Measurements from ENCODE around the gene RAB21.
A peak's percentile ranks its signal among the peaks of the same experiment; 100 is the strongest.

The RAB21 gene, protein sequence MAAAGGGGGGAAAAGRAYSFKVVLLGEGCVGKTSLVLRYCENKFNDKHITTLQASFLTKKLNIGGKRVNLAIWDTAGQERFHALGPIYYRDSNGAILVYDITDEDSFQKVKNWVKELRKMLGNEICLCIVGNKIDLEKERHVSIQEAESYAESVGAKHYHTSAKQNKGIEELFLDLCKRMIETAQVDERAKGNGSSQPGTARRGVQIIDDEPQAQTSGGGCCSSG

DNA sequence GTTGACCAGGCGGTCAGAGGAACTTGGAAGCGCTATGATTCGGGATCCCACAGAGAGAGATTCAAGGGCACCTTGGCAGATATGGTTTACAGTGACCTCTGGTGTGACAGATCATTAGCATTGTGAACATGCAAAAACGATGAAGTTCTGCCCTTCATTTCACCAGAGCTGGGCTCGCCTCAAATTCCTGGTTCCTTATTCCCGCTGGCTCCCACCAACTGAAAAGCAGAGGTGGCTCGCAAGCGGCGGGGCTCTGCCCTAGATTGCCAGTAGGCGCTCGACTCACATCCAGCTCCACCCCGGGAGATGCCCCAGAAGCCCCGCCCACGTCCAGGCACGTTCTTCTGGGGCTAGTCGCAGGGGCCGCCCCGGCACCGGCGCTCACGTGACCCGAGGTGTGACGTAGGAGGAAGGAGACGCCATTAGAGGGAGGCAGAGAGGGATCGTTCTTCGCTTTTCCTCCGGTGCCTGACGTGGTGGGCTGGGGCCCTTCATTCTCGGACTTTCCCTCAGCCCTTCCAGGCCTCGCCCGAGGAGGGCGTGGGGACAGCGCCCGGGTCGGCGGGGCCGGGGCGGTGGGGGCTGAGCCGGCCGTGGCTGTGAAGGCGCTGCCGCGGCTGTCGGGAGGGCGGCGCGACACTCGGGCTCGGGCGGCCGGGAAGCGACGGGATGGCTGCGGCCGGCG, at the start of gene RAB21:
RAB21 (plus strand) TSS at position 403 of the 685 bp plus-strand sequence; CDS start at position 670, 267 bp downstream.
- DNase-seq, result peak; percentile 97

DNA sequence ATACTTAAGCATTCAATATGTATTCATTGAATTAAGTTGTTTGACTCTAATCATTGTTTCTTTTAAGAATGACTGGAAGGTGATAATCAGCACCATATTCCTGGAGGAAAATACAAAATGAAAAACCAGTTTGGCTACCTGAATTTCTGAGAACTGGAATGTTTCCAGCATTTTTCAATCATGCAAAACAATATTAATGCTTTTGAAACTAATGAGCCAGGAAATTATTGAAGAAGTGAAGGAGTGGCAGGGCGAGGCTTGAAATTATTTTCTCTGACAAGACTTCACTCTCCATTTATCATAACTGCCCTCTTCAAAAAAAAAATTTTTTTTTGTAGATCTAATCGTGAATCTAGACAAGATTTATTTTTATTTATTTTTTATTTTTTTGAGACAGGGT, 49.7 kb upstream of the RAB21 start:
- no peak for DNase-seq

DNA sequence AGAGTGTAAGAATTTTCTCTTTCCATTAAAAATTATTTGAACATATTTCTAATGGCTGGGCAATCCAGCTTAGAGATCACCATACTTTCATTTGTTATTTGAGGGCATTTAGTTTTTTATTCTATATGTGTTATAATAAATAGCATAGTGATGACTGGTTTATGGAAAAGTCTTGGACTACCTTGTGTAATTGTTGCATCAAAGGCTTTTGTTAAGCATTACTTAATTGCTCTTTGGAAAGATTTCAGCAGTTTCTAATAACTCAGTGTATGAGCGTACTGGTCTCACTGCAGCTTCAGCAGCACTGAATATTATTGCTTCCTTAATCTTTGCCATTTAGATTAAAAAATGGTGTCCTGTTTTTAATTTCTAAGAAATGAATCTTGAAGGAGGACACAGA, 46.0 kb upstream of the RAB21 start:
- no peak for DNase-seq

DNA sequence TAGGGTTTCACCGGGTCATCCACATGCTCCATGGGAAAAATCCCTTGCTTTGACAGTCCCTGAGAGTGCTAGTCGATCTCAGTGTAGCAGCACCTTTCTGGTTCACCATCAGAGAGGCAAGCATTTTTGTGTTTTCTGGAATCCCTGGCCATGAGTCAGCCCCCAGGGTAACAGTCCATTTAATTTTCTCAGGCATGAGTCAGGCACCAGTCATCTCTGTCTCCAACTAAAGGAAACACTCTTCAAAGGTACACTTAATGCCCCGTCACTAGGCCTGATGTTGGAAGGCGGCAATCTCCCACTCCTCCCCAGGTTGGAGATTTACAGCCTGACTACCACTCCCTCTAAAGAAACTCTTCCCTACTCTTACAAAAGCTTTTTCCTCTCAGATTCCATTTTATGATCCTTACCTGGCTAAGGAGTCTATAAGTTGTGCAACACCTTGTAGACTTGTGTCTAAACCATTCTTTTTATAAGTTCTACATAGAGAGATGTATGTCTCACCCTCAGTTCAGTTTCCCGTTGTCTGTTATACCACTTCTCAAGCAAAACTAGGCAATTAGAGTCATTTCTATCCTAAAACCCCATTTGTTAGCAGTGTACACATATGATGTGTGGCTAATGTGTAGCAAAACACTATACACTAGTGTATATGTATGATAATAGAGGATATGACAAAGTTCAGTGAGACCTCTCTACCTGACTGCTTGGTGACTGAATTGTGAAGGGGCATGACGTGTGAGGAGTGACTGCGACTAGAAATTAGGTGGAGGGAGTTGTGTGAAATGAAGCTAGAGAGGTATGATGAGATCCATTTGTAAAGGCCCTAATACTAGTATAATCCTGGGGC, 44.2 kb upstream of the RAB21 start:
- no peak for DNase-seq

DNA sequence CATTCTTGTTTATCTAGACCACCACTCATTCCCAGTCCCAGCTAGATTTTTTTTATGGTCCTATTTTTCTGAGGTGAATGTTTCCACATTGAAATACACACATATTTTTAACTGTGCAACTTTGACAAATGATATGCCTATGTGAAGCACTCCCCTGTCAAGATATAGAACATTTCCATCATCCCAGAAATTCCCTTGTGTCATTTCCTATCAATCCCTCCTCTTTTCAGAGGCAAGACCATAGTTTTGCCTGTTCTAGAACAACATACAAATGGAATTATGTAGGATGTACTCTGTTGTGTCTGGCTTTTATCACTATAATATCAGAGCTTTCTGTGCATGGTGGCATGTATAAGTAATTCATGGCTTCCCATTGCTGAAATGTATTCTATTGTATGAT, 36.1 kb upstream of the RAB21 start:
- no peak for DNase-seq

DNA sequence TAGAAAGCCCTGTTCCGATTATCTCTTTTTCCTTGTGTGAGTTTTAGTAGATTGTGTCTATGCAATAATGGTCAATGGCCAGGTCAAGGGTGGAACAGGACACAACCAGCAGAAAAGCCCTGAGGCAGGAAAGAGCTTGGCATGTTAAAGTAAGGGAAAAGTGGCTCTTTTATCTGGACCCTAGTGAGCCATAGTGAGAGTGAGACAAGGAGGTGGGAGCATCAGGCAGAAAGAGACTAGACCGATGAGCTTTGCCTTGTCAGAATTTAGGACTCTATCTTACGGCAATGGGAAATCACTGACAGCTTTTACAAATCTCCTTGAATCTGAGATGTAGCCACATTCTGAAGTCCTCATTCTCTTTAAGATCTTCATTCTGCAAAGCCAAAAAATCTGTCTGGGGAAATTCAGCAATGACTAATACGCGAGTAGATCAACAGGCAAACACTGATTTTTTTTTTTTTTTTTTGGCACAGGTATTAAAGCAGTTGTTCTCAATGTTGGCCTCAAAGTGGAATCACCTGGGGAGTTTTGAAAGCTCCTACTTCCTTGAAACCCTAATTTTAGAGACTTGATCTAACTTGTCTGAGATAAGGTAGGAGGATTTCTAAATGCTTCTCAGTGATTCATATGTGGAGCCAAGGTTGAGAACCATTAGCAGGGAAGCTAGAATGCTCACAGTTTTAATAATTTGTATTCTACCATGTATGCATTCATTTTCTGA, 34.9 kb upstream of the RAB21 start:
- no peak for DNase-seq

DNA sequence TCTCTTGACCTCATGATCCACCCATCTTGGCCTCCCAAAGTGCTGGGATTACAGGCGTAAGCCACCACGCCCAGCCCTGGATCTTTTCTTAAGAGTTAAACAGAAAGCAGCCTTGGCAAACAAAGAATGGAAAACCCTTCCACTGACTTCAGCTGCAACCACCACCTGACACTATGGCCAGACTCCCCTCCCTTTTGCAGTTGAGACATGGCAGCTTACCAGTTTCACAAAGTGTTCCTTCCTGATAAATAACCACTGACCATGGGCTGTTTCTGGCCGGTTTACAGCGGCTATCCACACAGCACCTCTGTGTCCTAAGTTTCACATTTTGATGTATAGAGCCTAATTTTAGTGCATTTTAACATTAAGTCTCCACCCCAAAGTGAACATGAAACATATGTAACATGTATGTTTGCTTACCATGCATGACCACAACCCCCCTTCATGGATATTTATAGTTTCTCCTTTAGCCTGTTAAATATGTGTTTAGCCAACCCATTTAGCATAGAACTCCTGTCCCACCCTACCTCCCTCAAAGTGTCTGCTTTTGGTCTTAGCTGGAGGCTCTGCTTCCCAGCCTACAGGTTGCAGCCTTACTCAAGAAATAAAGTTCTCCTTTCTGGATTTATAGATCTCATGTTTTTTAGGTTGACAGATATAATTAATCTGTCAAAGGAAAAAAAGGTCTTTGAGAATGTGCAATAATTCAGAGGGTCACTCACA, 32.7 kb upstream of the RAB21 start:
- no peak for DNase-seq

DNA sequence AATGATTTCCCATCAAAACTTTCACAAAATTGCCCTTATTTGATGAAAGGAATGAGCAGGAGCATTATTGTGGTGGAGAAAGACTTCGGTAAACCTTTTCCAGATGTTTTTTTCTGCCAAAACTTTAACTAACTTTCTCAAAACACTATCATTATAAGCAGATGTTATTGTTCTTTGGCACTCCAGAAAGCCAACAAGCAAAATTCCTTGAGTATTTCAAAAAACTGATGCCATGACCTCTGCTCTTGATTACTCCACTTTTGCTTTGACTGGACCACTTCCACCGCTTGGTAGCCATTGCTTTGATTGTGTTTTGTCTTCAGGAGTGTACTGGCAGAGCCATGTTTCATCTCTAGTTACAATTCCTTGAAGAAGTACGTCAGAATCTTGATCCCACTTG, 29.7 kb upstream of the RAB21 start:
- no peak for DNase-seq

DNA sequence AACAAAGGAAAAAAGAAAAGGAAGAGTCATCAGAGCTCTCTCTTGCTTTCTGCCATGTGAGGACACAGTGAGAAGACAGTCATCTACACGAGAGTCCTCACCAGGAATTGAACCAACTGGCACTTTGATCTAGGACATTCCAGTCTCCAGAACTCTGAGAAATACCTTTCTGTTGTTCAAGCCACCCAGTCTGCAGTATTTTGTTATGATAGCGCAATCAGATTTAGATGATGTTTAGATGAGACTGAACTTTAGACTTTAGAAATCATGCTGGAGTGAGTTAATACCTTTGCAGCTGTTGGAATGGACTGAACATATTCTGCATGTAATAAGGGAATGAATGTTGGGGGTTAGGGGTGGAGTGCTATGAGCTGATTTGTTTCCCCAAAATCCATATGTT, 28.1 kb upstream of the RAB21 start:
- no peak for DNase-seq

DNA sequence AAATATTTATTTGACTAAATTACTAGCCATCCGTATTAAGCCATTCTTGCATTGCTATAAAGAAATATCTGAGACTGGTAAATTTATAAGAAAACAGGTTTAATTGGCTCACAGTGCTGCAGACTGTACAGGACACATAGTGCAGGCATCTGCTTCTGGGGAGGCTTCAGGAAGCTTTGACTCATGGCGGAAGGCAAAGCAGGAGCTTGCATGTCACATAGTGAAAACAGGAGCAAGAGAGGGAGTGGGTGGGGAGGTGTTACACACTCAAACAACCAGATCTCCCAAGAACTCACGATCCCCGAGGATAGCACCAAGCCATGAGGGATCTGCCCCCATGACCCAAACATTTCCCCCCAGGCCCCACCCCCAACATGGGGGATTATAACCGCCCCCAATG, 26.7 kb upstream of the RAB21 start:
- DNase-seq, result no peak

DNA sequence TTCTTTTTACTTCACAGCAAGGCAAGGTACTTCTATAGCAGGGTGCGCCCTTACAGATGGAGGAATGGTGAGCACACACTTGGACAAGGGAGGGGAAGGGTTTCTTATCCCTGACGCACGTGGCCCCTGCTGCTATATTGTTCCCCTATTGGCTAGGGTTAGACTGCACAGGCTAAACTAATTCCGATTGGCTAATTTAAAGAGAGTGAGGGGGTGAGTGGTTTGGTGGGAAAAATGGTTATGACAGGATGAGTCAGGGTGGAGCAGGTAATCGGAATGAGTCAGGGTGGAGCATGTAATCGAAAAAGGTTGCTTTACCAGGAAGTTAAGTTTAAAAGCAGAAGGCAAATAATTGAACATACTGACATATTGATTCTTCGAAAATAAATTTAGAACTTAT, 23.7 kb upstream of the RAB21 start:
- no peak for DNase-seq

DNA sequence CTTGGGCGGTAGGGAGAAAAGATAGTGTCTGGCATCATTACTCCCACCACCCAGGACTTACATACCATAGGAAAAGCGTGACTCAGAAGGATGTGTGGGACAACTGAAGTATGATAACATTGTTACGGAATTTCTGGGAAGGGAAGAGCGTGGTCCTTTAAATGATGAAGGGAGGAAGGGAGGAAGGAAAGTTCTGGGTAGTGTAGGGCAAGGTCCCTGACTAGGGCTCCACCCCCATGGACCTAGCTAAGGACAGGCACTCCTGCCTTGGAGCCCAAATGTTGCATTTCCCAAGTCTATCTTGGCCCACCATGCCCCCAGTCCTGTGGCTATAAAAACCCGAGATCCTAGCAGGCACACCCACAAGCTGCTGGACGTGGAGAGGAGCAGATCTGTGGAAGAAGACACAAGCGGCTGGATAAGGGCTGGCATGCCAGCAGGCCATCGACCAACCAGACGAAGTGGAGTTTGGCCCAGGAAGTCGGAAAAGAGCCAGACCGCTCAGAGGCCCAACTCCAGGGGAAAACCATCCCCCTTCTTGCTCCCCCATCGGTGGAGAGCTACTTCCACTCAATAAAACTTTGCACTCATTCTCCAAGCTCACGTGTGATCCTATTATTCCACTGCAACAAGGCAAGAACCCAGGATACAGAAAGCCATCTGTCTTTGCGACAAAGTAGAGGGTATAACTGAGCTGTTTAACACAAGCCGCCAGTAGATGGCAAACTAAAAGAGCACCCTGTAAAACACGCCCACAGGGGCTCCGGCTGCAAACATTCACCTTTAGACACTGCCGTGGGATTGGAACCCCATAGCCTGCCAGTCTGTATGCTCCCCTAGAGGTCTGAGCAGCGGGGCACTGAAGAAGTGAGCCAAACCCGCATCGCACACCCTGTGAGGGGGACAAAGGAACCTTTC, 23.0 kb upstream of the RAB21 start:
- no peak for DNase-seq

DNA sequence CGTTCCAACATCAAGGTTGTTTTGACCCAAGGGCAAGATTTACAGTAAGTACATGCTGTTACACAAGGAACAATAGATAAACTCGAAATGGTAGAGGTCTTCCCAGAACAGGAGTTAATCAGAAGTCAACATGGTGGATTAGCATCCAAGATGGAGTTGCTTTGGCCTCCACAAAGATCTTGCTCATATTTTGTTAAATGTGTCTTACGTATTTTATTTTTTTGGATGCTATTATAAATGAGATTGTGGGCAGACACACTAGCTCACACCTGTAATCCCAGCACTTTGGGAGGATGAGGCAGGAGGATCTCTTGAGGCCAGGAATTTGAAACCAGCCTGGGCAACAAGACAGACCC, 22.3 kb upstream of the RAB21 start:
- DNase-seq, result no peak

DNA sequence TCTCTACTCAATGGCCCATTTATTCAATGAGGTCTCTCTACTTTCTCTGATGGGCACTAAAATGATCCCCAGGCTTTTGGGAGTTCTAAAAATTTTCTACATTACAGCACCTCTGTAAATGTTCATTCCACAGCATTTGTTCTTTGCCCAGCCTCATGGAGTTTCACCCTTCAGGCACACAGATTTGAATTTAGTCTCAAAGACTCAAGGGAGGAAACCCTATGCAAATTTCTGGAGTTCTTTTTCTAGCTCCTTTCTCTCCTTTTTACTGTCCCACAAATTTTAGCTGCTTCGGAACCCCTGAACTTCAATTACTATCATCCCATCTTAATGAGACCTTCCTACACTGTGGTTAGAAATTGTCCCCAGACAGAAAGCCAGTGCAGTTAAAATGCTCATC, 17.5 kb upstream of the RAB21 start:
- no peak for DNase-seq

DNA sequence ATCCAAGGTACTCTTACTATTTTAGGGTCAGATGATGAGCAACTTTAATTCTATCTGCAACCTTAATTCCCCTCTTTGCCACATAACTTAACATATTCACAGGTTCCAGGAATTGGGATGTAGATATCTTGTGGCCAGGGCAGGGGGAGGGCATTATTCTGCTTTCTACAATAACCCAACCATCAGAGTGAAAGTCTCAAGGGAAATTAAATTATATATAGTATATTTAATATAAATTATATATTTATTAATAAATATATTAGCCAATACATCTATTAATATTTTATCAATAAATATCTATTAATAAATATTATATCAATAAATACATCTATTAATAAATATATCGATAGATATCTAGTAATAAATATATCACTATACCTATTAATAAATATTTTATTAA, 11.7 kb upstream of the RAB21 start:
- no peak for DNase-seq

DNA sequence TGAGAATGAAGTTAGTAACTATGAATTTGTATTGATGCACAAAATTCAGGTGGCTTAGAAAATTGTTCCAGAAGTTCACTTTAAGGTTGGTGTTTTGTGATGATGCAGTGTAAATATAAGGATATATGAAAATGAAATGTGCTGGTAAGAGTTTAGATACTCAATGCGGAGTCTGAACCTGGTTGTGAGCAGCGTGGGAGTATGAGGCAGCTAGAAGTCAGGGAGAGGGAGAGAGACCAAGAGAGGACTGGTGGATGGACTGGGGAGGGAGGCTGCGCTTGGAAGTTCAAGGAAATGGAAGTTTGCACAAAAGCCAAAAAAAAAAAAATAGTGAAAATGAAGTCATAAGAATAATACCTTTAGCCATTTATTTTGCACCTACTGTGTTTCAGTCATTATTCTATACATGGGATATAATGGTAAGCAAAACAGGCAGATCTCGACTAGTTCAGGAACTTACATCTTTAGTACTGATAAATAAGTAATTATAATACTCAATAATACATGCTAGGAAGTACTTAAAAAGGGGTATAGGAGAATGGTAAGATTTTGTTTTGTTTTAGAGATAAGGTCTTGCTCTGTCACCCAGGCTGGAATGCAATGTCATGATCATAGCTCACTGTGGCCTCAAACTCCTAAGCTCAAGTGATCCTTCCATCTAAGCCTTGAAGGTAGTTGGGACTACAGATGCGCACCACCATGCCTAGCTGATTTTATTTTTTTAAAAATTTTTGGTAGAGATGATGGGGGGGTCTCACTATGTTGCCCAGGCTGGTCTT, 10.0 kb upstream of the RAB21 start:
- DNase-seq, result no peak

DNA sequence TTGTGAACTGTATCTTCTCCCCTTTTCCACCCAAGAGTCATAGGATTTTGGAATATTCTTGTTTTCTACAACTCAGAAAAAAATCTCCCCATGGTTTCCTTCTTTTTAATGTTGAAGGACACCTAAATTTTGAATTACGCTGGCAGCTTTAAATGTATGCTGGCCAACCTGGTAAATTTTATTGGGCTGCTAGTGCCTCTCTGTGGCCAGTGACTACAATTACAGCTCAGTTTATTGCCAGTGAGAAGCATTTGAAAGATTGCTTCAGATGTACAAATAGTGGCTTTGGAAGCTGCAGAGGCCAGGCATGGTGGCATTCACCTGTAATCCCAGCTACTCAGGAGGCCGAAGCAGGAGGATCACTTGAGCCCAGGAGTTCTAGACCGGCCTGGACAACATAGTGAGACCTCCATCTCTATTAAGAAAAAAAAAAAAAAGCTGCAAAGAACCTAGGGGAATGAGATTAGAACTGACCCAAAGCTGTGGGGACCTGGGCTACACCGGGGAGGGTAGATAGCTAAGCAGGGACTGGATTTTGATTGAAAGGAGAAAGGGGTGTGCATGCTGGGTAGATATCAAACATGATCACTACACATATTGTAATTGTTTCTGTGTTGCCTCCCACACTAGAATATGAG, 7.6 kb upstream of the RAB21 start:
- DNase-seq, result peak; percentile 62 to 75

DNA sequence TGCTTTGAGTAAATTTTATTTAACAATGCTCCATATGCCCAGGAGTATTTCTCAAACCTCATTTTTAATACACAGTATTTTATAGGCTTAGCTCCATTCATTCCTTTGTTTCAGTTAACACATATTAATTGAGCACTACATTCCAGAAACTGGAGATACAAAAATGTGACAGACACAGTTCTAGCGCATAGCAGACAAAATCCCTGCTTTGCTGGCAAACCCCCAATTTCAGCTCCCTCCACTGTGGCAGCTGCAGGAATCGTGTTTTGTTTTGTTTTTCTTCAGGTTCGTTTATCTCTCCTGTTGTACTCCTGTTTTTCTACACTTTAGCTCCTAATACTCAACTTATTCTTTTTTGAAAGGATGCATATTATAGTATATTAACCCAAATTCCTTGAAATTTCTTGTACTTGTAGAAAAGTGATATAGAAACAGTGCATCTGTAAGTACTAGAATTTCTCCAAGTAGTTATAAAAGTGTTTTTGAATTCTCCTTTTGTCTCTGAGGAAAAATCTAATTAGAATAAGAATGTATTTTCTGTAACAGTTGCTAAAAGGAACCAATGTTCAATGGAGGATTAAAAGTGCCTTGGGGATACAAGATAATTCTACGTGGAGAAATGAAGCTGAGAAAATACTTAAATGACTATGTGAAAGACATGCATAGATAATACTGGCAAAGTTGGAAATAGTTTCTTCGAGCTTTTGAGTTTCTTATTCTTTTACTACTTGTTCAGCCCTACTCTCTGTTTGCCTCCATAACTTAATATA, 6.4 kb upstream of the RAB21 start:
- no peak for DNase-seq

DNA sequence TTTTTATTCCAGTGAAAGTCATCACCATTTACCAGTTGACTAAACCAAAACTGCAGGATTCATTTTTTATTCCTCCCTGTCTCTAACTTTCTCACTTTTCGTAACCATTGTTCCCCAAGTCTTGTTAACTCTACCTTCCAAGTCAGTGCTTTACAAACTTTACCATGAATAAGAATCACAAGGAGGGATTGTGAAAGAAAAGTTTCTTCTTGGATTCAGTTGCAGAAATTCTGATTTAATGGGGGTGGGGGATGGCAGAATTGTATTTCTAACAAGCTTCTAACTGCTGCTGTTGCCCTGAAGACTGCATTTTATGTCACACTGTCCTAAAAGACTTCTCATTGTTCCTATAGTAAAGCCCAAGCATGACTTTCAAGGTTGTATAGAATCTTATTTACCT, 5.0 kb upstream of the RAB21 start:
- DNase-seq, result no peak
